Osteoblast (primary cell): ENCODE results near the gene OLFML2B. TPM values are rescaled to one million over a fixed set of nuclear protein-coding genes. Genes with fewer than 3 reads are reported as not detected.

Experiments
- DNase-seq: peaks from one replicate; pipeline ENCODE4 v3.0.0; 2011; ENCODE audit warnings: low spot score, mixed read lengths; ENCODE audit not compliant: insufficient read length; ENCODE audit errors: missing footprints
- H2AFZ ChIP-seq: 2 replicates; pipeline ENCODE4 v1.6.0; 2011; ENCODE audit warnings: mild to moderate bottlenecking, low read length
- H3K27ac ChIP-seq: 2 replicates; pipeline ENCODE4 v1.5.1; 2011; ENCODE audit warnings: mild to moderate bottlenecking, low read depth, low read length, moderate library complexity
- H3K27me3 ChIP-seq: 2 replicates; pipeline ENCODE4 v1.6.0; 2012; ENCODE audit warnings: mild to moderate bottlenecking, control low read depth, inconsistent platforms, low read length, moderate library complexity; ENCODE audit not compliant: insufficient read depth
- H3K36me3 ChIP-seq: 2 replicates; pipeline ENCODE4 v1.5.1; 2011; ENCODE audit warnings: mild to moderate bottlenecking, low read length, control low read depth, moderate library complexity; ENCODE audit not compliant: insufficient read depth
- H3K4me1 ChIP-seq: 2 replicates; pipeline ENCODE4 v1.5.1; 2011; ENCODE audit warnings: mild to moderate bottlenecking, low read length, control low read depth, moderate library complexity; ENCODE audit not compliant: insufficient read depth
- H3K4me2 ChIP-seq: 2 replicates; pipeline ENCODE4 v1.6.0; 2011; ENCODE audit warnings: mild to moderate bottlenecking, low read length; ENCODE audit not compliant: insufficient read depth
- H3K4me3 ChIP-seq: fragments of 200-600 bp; sonication (generic); 3 replicates; pipeline ENCODE4 v1.5.1; 2012; ENCODE audit warnings: mild to moderate bottlenecking, low read length, inconsistent platforms; ENCODE audit not compliant: insufficient read depth
- H3K79me2 ChIP-seq: 2 replicates; pipeline ENCODE4 v1.6.0; 2012; ENCODE audit warnings: mild to moderate bottlenecking, low read length, control low read depth, inconsistent platforms; ENCODE audit not compliant: insufficient read depth
- H3K9me3 ChIP-seq: 2 replicates; pipeline ENCODE4 v1.5.1; 2011; ENCODE audit warnings: low read depth, low read length, control low read depth
- H4K20me1 ChIP-seq: 2 replicates; pipeline ENCODE4 v1.6.0; 2012; ENCODE audit warnings: mild to moderate bottlenecking, low read length, control low read depth; ENCODE audit not compliant: insufficient read depth
- total RNA-seq: library from RNA; depleted of rRNA; stranded (reverse); fragments of >200 nt; gene quantifications from 2 replicates; pipeline ENCODE4 v1.2.3, GENCODE V29; 2012
- TF ChIP-seq, protein P1 (sequence below): IDR thresholded peaks from 2 replicates; pipeline ENCODE4 v1.5.1; 2011; ENCODE audit warnings: mild to moderate bottlenecking, low read depth, low read length, moderate library complexity; ENCODE audit errors: extremely low read depth

OLFML2B gene
- total RNA-seq, 1 donor: 49.9 TPM

- no peak overlapping the region for H2AFZ ChIP-seq
- H3K4me3 ChIP-seq: peak overlapping the region; percentile 56
These were observed 20.4 kb downstream of the OLFML2B start for GRCh38 chr1:162003061-162003829.

DNA sequence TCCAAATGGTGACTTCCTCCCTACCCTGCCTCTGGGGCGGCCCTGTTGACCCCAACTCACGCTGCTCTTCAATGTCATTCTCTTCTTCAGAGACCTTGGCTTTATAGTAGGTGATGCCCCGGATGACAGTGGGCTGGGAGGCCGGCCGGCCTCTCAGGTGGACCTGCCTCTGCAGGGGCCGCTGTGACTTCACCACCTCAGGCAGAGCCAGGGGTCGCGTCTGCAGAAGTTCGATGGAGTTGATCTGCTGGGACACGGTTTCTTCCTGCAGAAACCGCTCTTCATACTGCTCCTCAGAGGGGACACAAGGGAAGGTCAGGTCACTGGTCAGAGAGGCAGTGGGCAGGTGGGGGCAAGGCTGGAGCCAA, 23.6 kb downstream of the OLFML2B start:
- H3K4me2 ChIP-seq: no peak overlapping the region
- H4K20me1 ChIP-seq: no peaks in the 10 kb centered on the region
- no peaks in the 10 kb centered on the region for H3K9me3 ChIP-seq
- H3K27me3 ChIP-seq: no peaks in the 10 kb centered on the region
- H3K4me3 ChIP-seq: no peak overlapping the region
- no peaks in the 10 kb centered on the region for H3K79me2 ChIP-seq
- H3K36me3 ChIP-seq: peaks cover 8% of the 10 kb centered on the region
- no peak for DNase-seq
- no peak overlapping the region for H2AFZ ChIP-seq
- TF ChIP-seq, protein P1, sequence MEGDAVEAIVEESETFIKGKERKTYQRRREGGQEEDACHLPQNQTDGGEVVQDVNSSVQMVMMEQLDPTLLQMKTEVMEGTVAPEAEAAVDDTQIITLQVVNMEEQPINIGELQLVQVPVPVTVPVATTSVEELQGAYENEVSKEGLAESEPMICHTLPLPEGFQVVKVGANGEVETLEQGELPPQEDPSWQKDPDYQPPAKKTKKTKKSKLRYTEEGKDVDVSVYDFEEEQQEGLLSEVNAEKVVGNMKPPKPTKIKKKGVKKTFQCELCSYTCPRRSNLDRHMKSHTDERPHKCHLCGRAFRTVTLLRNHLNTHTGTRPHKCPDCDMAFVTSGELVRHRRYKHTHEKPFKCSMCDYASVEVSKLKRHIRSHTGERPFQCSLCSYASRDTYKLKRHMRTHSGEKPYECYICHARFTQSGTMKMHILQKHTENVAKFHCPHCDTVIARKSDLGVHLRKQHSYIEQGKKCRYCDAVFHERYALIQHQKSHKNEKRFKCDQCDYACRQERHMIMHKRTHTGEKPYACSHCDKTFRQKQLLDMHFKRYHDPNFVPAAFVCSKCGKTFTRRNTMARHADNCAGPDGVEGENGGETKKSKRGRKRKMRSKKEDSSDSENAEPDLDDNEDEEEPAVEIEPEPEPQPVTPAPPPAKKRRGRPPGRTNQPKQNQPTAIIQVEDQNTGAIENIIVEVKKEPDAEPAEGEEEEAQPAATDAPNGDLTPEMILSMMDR: no peak
- no peak overlapping the region for H3K27ac ChIP-seq
- H3K4me1 ChIP-seq: peaks cover 21% of the 10 kb centered on the region

More at GRCh38 chr1:162003061-162003829, 20.4 kb downstream of the OLFML2B start:
- Histone ChIP-seq H3K4me2 (peak overlapping the region; percentile 80), H3K79me2 (no peaks in the 10 kb centered on the region), H4K20me1 (no peaks in the 10 kb centered on the region), H3K27me3 (peaks cover 4% of the 10 kb centered on the region), H3K9me3 (no peaks in the 10 kb centered on the region), H3K4me1 (peaks cover 26% of the 10 kb centered on the region), H3K36me3 (no peaks in the 10 kb centered on the region), H3K27ac (peak overlapping the region; percentile 89)
- TF ChIP-seq, protein P1: no peak
- peak; percentile 95 for DNase-seq

DNA sequence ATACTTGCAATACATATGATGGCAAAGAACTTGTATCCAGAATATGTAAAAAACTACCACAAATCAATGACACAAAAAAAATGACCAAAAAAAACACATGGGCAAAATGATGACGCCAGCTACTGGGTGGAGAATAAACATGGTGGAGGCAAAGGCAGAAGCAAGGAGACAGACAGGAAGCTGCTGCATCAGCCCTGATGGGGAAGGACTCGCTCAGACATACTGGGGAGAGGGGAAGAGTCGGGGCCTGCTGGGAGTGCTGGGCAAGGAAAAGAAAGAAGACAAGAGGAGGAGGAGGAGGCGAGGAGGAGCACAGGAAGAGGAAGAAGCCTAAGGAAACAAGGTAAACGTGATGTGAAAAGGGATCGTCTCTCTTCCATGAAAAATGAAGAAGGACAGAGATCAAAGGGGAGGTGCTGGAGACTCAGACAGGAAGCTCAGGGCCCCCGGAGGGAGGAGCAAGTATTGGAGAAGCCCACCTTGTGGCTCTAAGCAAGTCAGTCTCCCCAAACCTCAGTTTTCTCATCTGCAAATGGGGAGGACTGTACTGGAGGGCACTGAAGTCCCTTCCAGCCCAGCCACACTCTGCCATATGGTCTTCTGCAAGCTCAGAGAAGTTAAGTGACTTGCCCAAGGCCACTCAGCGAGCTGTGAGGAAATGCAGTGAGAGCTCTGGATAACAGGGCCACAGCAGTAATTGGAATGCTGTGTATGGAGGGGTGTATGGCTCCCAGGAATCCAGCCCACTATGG, 24.2 kb downstream of the OLFML2B start:
- Histone ChIP-seq H3K36me3 (peaks cover 8% of the 10 kb centered on the region), H4K20me1 (no peaks in the 10 kb centered on the region), H3K4me1 (peaks cover 22% of the 10 kb centered on the region), H3K9me3 (no peaks in the 10 kb centered on the region), H2AFZ (no peak overlapping the region), H3K79me2 (no peaks in the 10 kb centered on the region), H3K27me3 (no peaks in the 10 kb centered on the region), H3K27ac (no peak overlapping the region), H3K4me3 (no peak overlapping the region), H3K4me2 (no peak overlapping the region)
- DNase-seq: no peak
- TF ChIP-seq, protein P1: no peak

GRCh38 chr1:161998811-161999210, 24.9 kb downstream of the OLFML2B start:
- no peak overlapping the region for H3K27ac ChIP-seq
- H4K20me1 ChIP-seq: no peaks in the 10 kb centered on the region
- H3K36me3 ChIP-seq: peaks cover 8% of the 10 kb centered on the region
- no peak for DNase-seq
- H3K27me3 ChIP-seq: no peaks in the 10 kb centered on the region
- no peaks in the 10 kb centered on the region for H3K9me3 ChIP-seq
- no peaks in the 10 kb centered on the region for H3K79me2 ChIP-seq
- TF ChIP-seq, protein P1: no peak
- no peak overlapping the region for H3K4me2 ChIP-seq
- H3K4me1 ChIP-seq: peaks cover 19% of the 10 kb centered on the region
- no peak overlapping the region for H2AFZ ChIP-seq
- H3K4me3 ChIP-seq: no peak overlapping the region
